Stomach (tissue), 9 donors: Measurements from ENCODE around the gene RAPGEF3. TPM values are rescaled to one million over a fixed set of nuclear protein-coding genes. Genes with fewer than 3 reads are reported as not detected.

Experiments used
- DNase-seq, 2 donors: peaks; one replicate each; pipeline versions ENCODE4 v3.0.0 to v3.0.0-alpha.2; 2013 to 2019
- H3K27ac ChIP-seq, 5 donors: fragments of 200-600 bp in 4 of 5; sonication (generic) in 4 of 5; one replicate each; pipeline ENCODE4 v1.5.1; 2013 to 2019; ENCODE audit warnings: mild to moderate bottlenecking in 1 of 5, moderate library complexity in 1 of 5
- H3K27me3 ChIP-seq, 3 donors: fragments of 200-600 bp; sonication (generic); one replicate each; pipeline ENCODE4 v1.5.1; 2017 to 2019; ENCODE audit warnings: mixed run types in 1 of 3
- H3K36me3 ChIP-seq, 4 donors: fragments of 200-600 bp; sonication (generic); 1 replicate in 3 of 4; 2 replicates in 1 of 4; pipeline ENCODE4 v1.5.1; 2016 to 2019
- H3K4me1 ChIP-seq, 4 donors: fragments of 200-600 bp; sonication (generic); one replicate each; pipeline ENCODE4 v1.5.1; 2016 to 2019
- H3K4me3 ChIP-seq, 4 donors: fragments of 200-600 bp; sonication (generic) in 3 of 4; one replicate each; pipeline ENCODE4 v1.5.1; 2016 to 2019; ENCODE audit warnings: mild to moderate bottlenecking in 1 of 4
- H3K9me3 ChIP-seq, 4 donors: fragments of 200-600 bp; sonication (generic); one replicate each; pipeline ENCODE4 v1.5.1; 2016 to 2019
- CTCF ChIP-seq, 7 experiments: fragments of 450-650 bp in 4 of 7; fragments of 200-600 bp in 3 of 7; sonication (generic) in 3 of 7; IDR thresholded peaks; one replicate each; pipeline ENCODE4 v1.5.1; 2016 to 2019; ENCODE audit warnings: antibody characterized with exemption in 7 of 7, control low read depth in 2 of 7, mild to moderate bottlenecking in 1 of 7
- EP300 ChIP-seq: sonication (generic); formaldehyde crosslinking; IDR thresholded peaks from one replicate; pipeline ENCODE4 v1.6.1; 2017; ENCODE audit warnings: antibody characterized with exemption
- POLR2A ChIP-seq, 4 donors: fragments of 450-650 bp; IDR thresholded peaks; one replicate each; pipeline ENCODE4 v1.6.1; 2016; ENCODE audit warnings: antibody characterized with exemption in 4 of 4, control low read depth in 2 of 4, mild to moderate bottlenecking in 1 of 4, moderate library complexity in 1 of 4
- POLR2AphosphoS5 ChIP-seq, 3 donors: sonication (generic); formaldehyde crosslinking; IDR thresholded peaks; one replicate each; pipeline ENCODE4 v1.6.1; 2016; ENCODE audit warnings: antibody characterized with exemption in 3 of 3
- WGBS, 5 donors: extraction: QIAGEN DNeasy Blood & Tissue Kit in 3 of 5; methylation state at CpG; one replicate each; pipeline versions ENCODE4 v1.1.5 to v1.1.7; 2013 to 2018; 5-methylcytosine and 5-hydroxymethylcytosine counted together
- intact Hi-C: fragments of 100-400 bp; cut with DNase I; formaldehyde crosslinking; loops from one replicate; pipeline ENCODE4 v1.15.1; 2023; ENCODE audit warnings: low total_unique reads
- polyA plus RNA-seq, 3 donors: library from polyadenylated mRNA; stranded (reverse); fragments of 200-250 nt; gene quantifications; one replicate each; pipeline ENCODE4 v1.2.3, GENCODE V29; 2013
- total RNA-seq, 5 donors: library from RNA; depleted of rRNA; stranded (reverse); fragments of >200 nt; gene quantifications; one replicate each; pipeline versions ENCODE4 v1.1.0 to v1.2.3, GENCODE V29; 2014 to 2016
- donor health status: healthy with polysubstance abuse.
- donor health status: Bipolar disorder and iron deficiency.
- donor health status: healthy.

RAPGEF3 gene
- total and polyA plus RNA-seq, 8 donors, result 15.9 to 114 (median 23.9) TPM

DNA sequence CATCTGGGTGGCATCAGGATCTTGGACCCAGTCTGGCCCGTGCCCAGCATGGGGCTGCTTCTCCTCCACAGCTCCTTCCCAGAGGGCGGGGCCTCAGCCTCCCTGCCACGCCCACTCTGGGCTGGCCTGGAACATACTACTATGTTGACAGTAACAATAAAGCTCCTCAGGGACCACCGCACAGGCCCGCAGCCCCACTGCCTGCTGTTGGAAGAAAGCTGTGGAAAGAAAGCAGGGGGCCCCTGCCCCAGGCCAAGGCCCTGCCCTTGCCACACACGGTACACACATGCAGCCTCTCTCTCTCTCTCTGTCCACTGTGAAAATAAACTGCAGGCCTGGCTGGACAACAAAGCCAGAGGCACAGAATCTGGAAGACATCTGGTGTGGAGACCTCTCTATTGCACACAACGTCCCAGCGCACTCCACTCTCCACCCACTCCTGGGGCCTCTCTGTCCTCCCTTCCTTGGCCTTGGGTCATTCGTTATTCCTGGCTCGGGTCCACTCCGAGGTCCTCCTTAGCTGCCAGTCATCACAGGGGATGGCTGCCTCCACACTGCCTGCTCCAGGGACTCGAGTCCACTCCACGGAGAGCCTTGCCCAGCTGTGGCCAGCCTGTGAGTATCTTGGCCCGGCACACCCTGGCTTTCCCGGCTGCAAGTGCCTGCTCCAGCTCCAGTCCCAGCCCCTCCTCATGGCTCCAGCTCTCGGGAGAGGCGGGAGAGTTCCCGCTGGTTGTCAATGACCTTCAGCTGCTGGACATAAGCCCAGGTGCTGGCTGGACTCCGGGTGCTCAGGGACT lies 21.6 kb downstream of the RAPGEF3 start:
- H3K4me3 ChIP-seq, result peak overlapping the region in 1 of 4 donors; percentile 3
- H3K36me3 ChIP-seq, result no peaks in the 10 kb centered on the region
- intact Hi-C loops, result no loop called here
- WGBS, 5 donors, result 17 to 40% (median 23%) methylated on average over 10 to 19 of the region's 19 CpGs
- TF ChIP-seq POLR2A (IDR thresholded peaks at IDR 0.05) (no peak), POLR2AphosphoS5 (IDR thresholded peaks at IDR 0.05) (peak; percentile 29 to 60 (median 35)), EP300 (peak; percentile 5), CTCF (IDR thresholded peaks at IDR 0.05) (no peak)
- DNase-seq, result peak; percentile 79 to 88
- H3K27me3 ChIP-seq, result no peaks in the 10 kb centered on the region
- H3K4me1 ChIP-seq, result peaks cover 42 to 57% (median 54%) of the 10 kb centered on the region in 4 donors
- peak overlapping the region; percentile 44 to 84 (median 79) for H3K27ac ChIP-seq
- H3K9me3 ChIP-seq, result no peaks in the 10 kb centered on the region

DNA sequence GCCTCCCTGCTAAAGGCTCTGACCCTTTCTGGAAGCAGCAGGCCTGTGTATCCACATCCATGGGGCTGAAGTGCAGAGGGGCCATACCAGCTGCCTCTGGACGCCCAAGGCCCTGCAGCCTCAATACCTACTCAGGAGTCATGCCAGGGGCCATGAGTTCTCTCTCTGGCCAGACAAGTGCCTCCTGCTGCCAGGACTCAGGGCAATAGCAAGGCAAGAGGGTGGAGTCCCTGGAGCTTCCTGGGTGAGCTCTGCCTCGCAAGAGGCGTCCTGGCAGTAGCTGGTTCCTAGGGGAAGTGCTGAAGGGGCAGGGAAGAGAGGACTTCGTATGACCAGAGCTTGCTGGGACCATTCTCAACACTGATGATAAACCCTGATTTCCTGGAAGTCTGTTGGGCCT lies 22.5 kb downstream of the RAPGEF3 start:
- no peaks in the 10 kb centered on the region for H3K36me3 ChIP-seq
- WGBS, 5 donors, result 58 to 87% (median 70%) methylated on average over 3 to 4 of the region's 4 CpGs
- TF ChIP-seq POLR2AphosphoS5 (IDR thresholded peaks at IDR 0.05) (no peak), EP300 (no peak)
- DNase-seq, result no peak
- no peaks in the 10 kb centered on the region for H3K27me3 ChIP-seq
- H3K4me1 ChIP-seq, result peaks cover 40 to 51% (median 46%) of the 10 kb centered on the region in 4 donors
- intact Hi-C loops, result no loop called here
- peak overlapping the region; percentile 15 to 84 (median 79) for H3K27ac ChIP-seq
- H3K9me3 ChIP-seq, result no peaks in the 10 kb centered on the region
- peak overlapping the region in 1 of 4 donors; percentile 3 for H3K4me3 ChIP-seq

DNA sequence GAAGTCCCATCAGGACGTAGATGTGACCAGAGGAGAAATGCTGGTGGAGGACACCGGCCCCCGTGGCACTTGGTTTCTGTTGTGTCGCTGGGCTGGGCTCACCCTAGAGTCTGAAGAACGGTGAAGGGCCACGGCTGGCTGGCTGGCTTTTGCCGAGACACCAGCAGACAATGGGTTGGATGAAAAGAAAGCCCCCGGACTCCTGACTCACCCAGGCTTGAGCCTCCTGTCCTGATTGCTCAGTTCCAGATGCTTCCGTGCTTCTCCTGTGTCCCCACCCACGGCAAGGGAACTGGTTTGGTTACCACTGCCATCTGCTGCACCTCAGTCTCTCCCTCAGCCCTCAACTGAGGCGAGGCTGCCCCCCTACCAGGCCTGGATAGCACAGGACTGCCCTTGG lies 23.0 kb downstream of the RAPGEF3 start:
- intact Hi-C loops, result no loop called here

DNA sequence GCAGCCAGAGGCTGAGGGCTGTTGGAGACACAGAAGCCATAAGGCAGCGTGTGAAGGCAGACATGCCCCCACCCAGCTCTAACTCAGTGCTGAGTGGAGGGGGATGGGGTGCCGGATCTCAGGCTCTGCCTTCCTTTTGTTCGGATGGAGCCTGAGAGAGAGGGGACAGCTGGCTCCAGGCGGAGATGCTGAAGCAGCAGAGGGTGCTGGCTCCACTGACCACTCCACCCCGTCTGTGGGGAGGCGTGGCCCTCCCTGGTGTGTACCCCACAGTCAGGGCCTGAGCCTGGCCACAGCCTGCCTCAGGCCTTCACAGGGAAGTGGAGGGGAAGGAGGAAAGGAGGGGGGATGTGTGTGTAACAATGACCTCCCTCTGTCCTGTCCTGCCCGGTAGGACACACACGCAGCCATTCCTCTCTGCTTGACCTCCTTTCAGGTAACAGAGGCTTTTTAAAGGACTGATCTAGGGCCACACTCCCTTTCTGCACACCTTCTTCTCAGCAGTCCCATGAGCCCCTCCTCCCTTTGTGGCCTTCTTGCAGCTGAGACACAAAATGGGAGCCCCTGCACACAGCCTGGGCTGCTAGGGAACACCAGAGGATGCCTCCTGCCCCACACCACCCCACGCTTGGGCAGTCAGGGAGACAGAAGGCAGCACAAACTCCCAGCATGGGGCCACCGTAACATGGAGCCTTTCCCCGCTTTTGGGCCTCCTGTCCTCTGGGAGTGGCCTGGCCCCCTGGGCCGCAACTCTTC lies 23.8 kb downstream of the RAPGEF3 start:
- TF ChIP-seq EP300 (no peak), POLR2AphosphoS5 (IDR thresholded peaks at IDR 0.05) (no peak), CTCF (IDR thresholded peaks at IDR 0.05) (no peak), POLR2A (IDR thresholded peaks at IDR 0.05) (no peak)
- peak in 1 of 2 donors; percentile 72 for DNase-seq
- H3K9me3 ChIP-seq, result no peaks in the 10 kb centered on the region
- H3K27ac ChIP-seq, result peak overlapping the region in 4 of 5 donors; percentile 23 to 84 (median 80)
- H3K4me3 ChIP-seq, result no peak overlapping the region
- intact Hi-C loops, result no loop called here
- H3K27me3 ChIP-seq, result no peaks in the 10 kb centered on the region
- H3K4me1 ChIP-seq, result peaks cover 46 to 55% (median 51%) of the 10 kb centered on the region in 4 donors
- no peaks in the 10 kb centered on the region for H3K36me3 ChIP-seq
- 60 to 78% (median 73%) methylated on average over 10 to 12 of the region's 12 CpGs for WGBS, 5 donors

More for the DNA sequence above, 23.0 kb downstream of the RAPGEF3 start:
- Histone ChIP-seq H3K9me3 (no peaks in the 10 kb centered on the region), H3K27ac (peak overlapping the region in 4 of 5 donors; percentile 63 to 84 (median 80)), H3K4me3 (no peak overlapping the region), H3K27me3 (no peaks in the 10 kb centered on the region), H3K4me1 (peaks cover 41 to 49% (median 46%) of the 10 kb centered on the region in 4 donors), H3K36me3 (no peaks in the 10 kb centered on the region)
- DNase-seq, result no peak
- WGBS, 5 donors, result 83 to 93% (median 87%) methylated on average over 11 of the region's 11 CpGs
- TF ChIP-seq POLR2A (IDR thresholded peaks at IDR 0.05) (no peak), EP300 (no peak), POLR2AphosphoS5 (IDR thresholded peaks at IDR 0.05) (no peak), CTCF (IDR thresholded peaks at IDR 0.05) (no peak)
